GM12892 (cell line): Measurements from ENCODE around the gene FCHO2.

ENCODE experiments used
- POLR2A ChIP-seq: IDR thresholded peaks from 2 replicates; pipeline ENCODE4 v1.6.1; 2011; ENCODE audit warnings: low read depth, low read length, control low read depth
- POLR2AphosphoS5 ChIP-seq: IDR thresholded peaks from 2 replicates; pipeline ENCODE4 v1.6.1; 2011; ENCODE audit warnings: low read depth, low read length, control low read depth

DNA sequence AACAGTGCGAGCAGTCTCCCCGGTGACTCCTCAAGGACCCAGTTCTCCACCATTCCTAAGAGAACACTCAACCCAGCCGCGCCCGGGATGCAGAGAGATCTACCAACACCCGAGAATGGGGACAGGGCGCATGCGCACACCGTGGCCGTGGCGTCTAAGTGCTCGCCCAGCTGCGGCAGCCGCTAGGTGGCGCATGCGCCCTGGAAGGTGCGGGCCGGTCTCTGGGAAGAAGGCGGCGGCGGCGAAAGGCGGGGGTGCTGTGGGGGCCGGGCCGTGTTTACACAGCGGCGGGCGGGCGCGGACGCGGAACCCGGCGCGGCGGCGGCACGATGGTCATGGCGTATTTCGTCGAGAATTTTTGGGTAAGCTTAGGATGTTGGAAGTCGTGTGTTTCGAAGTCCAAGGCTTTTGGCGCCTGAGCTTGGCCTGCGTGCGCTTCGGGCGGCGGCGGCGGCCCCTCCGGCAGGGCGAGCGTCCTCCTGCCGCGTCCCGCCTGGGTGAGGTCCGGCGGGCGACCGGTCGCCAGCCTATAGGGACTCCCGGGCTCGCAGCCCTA, at the start of gene FCHO2:
- TF ChIP-seq POLR2A: no peak
- no peak for TF ChIP-seq POLR2AphosphoS5
